A549 (cell line): ENCODE measurements around the gene LRP1.

Experiments used
- BHLHE40 ChIP-seq: IDR thresholded peaks from 2 replicates; pipeline ENCODE4 v1.6.1; 2012; ENCODE audit warnings: low read depth, low read length, inconsistent platforms
- CBX2 ChIP-seq: fragments of 200-600 bp; sonication (generic); IDR thresholded peaks from 2 replicates; pipeline ENCODE4 v1.6.1; 2016; ENCODE audit warnings: low read depth, mild to moderate bottlenecking, borderline replicate concordance
- EHMT2 ChIP-seq: fragments of 200-600 bp; sonication (generic); IDR thresholded peaks from 2 replicates; pipeline ENCODE4 v1.6.1; 2016; ENCODE audit warnings: antibody characterized with exemption, low read depth, mild to moderate bottlenecking, moderate library complexity
- POLR2A ChIP-seq: IDR thresholded peaks from 2 replicates; pipeline ENCODE4 v1.6.1; 2012; ENCODE audit warnings: mild to moderate bottlenecking, low read length
- TP53 ChIP-seq: fragments of 250-450 bp; sonication (Bioruptor Pico); IDR thresholded peaks from 2 replicates; pipeline ENCODE4 v1.5.0; 2021; ENCODE audit warnings: mild to moderate bottlenecking, moderate library complexity
- TF ChIP-seq, protein P1 (sequence below): fragments of >200 bp; sonication (Bioruptor Twin); formaldehyde crosslinking; IDR thresholded peaks from 3 replicates; pipeline ENCODE4 v1.5.1; 2016

DNA sequence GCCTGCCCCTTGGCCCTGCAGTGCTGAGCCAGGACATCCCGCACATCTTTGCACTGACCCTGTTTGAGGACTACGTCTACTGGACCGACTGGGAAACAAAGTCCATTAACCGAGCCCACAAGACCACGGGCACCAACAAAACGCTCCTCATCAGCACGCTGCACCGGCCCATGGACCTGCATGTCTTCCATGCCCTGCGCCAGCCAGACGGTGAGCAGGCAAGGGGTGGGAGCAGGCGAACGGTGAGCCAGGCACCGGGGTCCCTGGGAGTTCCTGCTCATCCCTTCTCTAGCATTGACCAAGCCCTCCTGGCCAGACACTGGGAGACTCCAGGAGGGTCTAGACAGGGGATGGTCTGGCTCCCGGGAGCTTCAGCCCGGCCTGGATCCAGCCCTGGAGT lies 70.9 kb downstream of the LRP1 start:
- TF ChIP-seq, protein P1, sequence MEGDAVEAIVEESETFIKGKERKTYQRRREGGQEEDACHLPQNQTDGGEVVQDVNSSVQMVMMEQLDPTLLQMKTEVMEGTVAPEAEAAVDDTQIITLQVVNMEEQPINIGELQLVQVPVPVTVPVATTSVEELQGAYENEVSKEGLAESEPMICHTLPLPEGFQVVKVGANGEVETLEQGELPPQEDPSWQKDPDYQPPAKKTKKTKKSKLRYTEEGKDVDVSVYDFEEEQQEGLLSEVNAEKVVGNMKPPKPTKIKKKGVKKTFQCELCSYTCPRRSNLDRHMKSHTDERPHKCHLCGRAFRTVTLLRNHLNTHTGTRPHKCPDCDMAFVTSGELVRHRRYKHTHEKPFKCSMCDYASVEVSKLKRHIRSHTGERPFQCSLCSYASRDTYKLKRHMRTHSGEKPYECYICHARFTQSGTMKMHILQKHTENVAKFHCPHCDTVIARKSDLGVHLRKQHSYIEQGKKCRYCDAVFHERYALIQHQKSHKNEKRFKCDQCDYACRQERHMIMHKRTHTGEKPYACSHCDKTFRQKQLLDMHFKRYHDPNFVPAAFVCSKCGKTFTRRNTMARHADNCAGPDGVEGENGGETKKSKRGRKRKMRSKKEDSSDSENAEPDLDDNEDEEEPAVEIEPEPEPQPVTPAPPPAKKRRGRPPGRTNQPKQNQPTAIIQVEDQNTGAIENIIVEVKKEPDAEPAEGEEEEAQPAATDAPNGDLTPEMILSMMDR = no peak
- TF ChIP-seq BHLHE40 (no peak), TP53 (CRISPR knock-in tag) (no peak), CBX2 (no peak), POLR2A (no peak), EHMT2 (no peak)
